H1 (cell line): ENCODE measurements around the gene SLC16A5. TPM values are rescaled to one million over a fixed set of nuclear protein-coding genes. Genes with fewer than 3 reads are reported as not detected.

ENCODE experiments used
- CTCF ChIA-PET: fragments of 300-600 bp; sonication (Branson Sonifier 250); formaldehyde crosslinking; loops from one replicate; lab custom pipeline; 2021; ENCODE audit not compliant: partially characterized antibody; lab: Charles Lee
- POLR2A ChIA-PET: fragments of 300-600 bp; sonication (Branson Sonifier 250); formaldehyde crosslinking; loops from one replicate; lab custom pipeline; 2021; ENCODE audit warnings: inconsistent platforms; ENCODE audit not compliant: partially characterized antibody; lab: Charles Lee
- DNase-seq, 2 experiments: peaks; one replicate each; pipeline versions ENCODE4 v3.0.0 to v3.0.0-alpha.2; 2010 to 2022; ENCODE audit warnings: low spot score in 2 of 2, low read depth in 1 of 2, mixed read lengths in 1 of 2
- FAIRE-seq: peaks from 2 replicates; lab custom pipeline; 2011; peaks lifted over from hg19 to GRCh38; lab: Jason Lieb, UNC
- H2AFZ ChIP-seq: 2 replicates; pipeline ENCODE4 v1.8.1; 2012; ENCODE audit warnings: low read length, inconsistent platforms
- H2AK5ac ChIP-seq: 2 replicates; pipeline ENCODE4 v1.6.1; 2013; ENCODE audit warnings: low read depth, low read length
- H2BK120ac ChIP-seq: replicated peaks from 2 replicates; pipeline ENCODE3; 2013; ENCODE audit warnings: low read depth, low read length, inconsistent platforms
- H2BK12ac ChIP-seq: 2 replicates; pipeline ENCODE4 v1.6.1; 2013; ENCODE audit warnings: low read depth, low read length
- H2BK15ac ChIP-seq: 2 replicates; pipeline ENCODE4 v1.6.1; 2013; ENCODE audit warnings: low read length
- H2BK20ac ChIP-seq: 2 replicates; pipeline ENCODE4 v1.6.1; 2013; ENCODE audit warnings: low read length
- H2BK5ac ChIP-seq: 2 replicates; pipeline ENCODE4 v1.6.1; 2013; ENCODE audit warnings: low read depth, low read length
- H3K14ac ChIP-seq: 2 replicates; pipeline ENCODE4 v1.6.1; 2013; ENCODE audit warnings: inconsistent platforms; ENCODE audit not compliant: insufficient read length
- H3K18ac ChIP-seq: 2 replicates; pipeline ENCODE4 v1.6.1; 2013; ENCODE audit warnings: low read length; ENCODE audit errors: extremely low read depth
- H3K23ac ChIP-seq: 2 replicates; pipeline ENCODE4 v1.6.1; 2013; ENCODE audit warnings: inconsistent platforms; ENCODE audit not compliant: insufficient read length
- H3K23me2 ChIP-seq: 2 replicates; pipeline ENCODE4 v1.6.1; 2013; ENCODE audit warnings: low read depth, low read length
- H3K27ac ChIP-seq: 2 replicates; pipeline ENCODE4 v1.6.1; 2011; ENCODE audit warnings: low read depth, low read length, inconsistent platforms
- H3K27me3 ChIP-seq, 4 experiments: replicated peaks in 1 of 4; 1 replicate in 1 of 4; 2 replicates in 3 of 4; pipeline versions ENCODE4 v1.6.1 to v1.8.1; 2011 to 2013; ENCODE audit warnings: low read length in 3 of 4, mild to moderate bottlenecking in 3 of 4, inconsistent platforms in 2 of 4, mixed read lengths in 2 of 4, moderate library complexity in 1 of 4; ENCODE audit not compliant: control insufficient read depth in 3 of 4, insufficient read depth in 3 of 4; ENCODE audit errors: extremely low read depth in 1 of 4
- H3K36me3 ChIP-seq, 4 experiments: 2 replicates each; pipeline versions ENCODE4 v1.6.1 to v1.8.1; 2011 to 2013; ENCODE audit warnings: mild to moderate bottlenecking in 4 of 4, low read length in 3 of 4, moderate library complexity in 2 of 4, control low read depth in 1 of 4, inconsistent platforms in 1 of 4; ENCODE audit not compliant: insufficient read depth in 4 of 4, control insufficient read depth in 2 of 4
- H3K4ac ChIP-seq: replicated peaks from 2 replicates; pipeline ENCODE3; 2013; ENCODE audit warnings: low read length, low read depth, mixed read lengths, inconsistent platforms; ENCODE audit not compliant: insufficient read length
- H3K4me1 ChIP-seq, 4 experiments: replicated peaks in 1 of 4; 1 replicate in 1 of 4; 2 replicates in 3 of 4; pipeline versions ENCODE4 v1.6.1 to v1.8.1; 2011 to 2013; ENCODE audit warnings: low read length in 3 of 4, inconsistent platforms in 2 of 4, mixed read lengths in 1 of 4; ENCODE audit not compliant: insufficient read depth in 4 of 4, control insufficient read depth in 3 of 4
- H3K4me2 ChIP-seq, 2 experiments: 2 replicates each; pipeline versions ENCODE4 v1.6.1 to v1.8.1; 2011 to 2013; ENCODE audit warnings: low read depth in 2 of 2, low read length in 2 of 2, control low read depth in 1 of 2, inconsistent platforms in 1 of 2, mild to moderate bottlenecking in 1 of 2; ENCODE audit not compliant: insufficient read depth in 1 of 2
- H3K4me3 ChIP-seq, 4 experiments: fragments of 200-600, 300-600 bp in 1 of 4; sonication (generic), shearing (Covaris generic), sonication (Bioruptor Twin) in 1 of 4; 2 replicates each; pipeline versions ENCODE4 v1.5.1 to v1.8.1; 2011 to 2016; ENCODE audit warnings: low read length in 4 of 4, low read depth in 3 of 4, control low read depth in 2 of 4, inconsistent platforms in 2 of 4, mild to moderate bottlenecking in 2 of 4, mixed read lengths in 1 of 4, moderate library complexity in 1 of 4; ENCODE audit not compliant: insufficient read depth in 2 of 4; ENCODE audit errors: extremely low read depth in 1 of 4
- H3K56ac ChIP-seq: replicated peaks from 2 replicates; pipeline ENCODE3; 2013; ENCODE audit warnings: low read depth, mild to moderate bottlenecking, mixed read lengths, low read length, inconsistent platforms; ENCODE audit not compliant: insufficient read length
- H3K79me1 ChIP-seq: 2 replicates; pipeline ENCODE4 v1.6.1; 2013; ENCODE audit warnings: low read depth, low read length, control low read depth
- H3K79me2 ChIP-seq, 2 experiments: 2 replicates each; pipeline versions ENCODE4 v1.6.1 to v1.8.1; 2012 to 2013; ENCODE audit warnings: low read length in 2 of 2, mild to moderate bottlenecking in 2 of 2, inconsistent platforms in 1 of 2; ENCODE audit not compliant: insufficient read depth in 2 of 2, control insufficient read depth in 1 of 2
- H3K9ac ChIP-seq, 4 experiments: replicated peaks in 1 of 4; 1 replicate in 1 of 4; 2 replicates in 3 of 4; pipeline versions ENCODE4 v1.6.1 to v1.8.1; 2011 to 2013; ENCODE audit warnings: low read depth in 3 of 4, low read length in 3 of 4, control low read depth in 2 of 4, mild to moderate bottlenecking in 2 of 4, moderate library complexity in 2 of 4, inconsistent platforms in 1 of 4; ENCODE audit errors: extremely low read depth in 1 of 4
- H3K9me3 ChIP-seq, 2 experiments: 2 replicates each; pipeline versions ENCODE4 v1.6.1 to v1.8.1; 2012 to 2013; ENCODE audit warnings: mild to moderate bottlenecking in 2 of 2, moderate library complexity in 2 of 2, control low read depth in 1 of 2, inconsistent platforms in 1 of 2, low read depth in 1 of 2, low read length in 1 of 2, mixed read lengths in 1 of 2; ENCODE audit not compliant: insufficient read depth in 2 of 2
- H4K20me1 ChIP-seq, 2 experiments: replicated peaks in 1 of 2; 2 replicates each; pipeline versions ENCODE3 to v1.8.1; 2011 to 2013; ENCODE audit warnings: inconsistent platforms in 2 of 2, low read length in 2 of 2, mild to moderate bottlenecking in 1 of 2; ENCODE audit not compliant: insufficient read depth in 2 of 2, control insufficient read depth in 1 of 2
- H4K5ac ChIP-seq: 2 replicates; pipeline ENCODE4 v1.6.1; 2013; ENCODE audit warnings: low read length, low read depth, mixed read lengths, inconsistent platforms; ENCODE audit not compliant: insufficient read length
- H4K8ac ChIP-seq: 2 replicates; pipeline ENCODE4 v1.8.0; 2013; ENCODE audit warnings: mild to moderate bottlenecking, moderate library complexity, low read length, inconsistent platforms; ENCODE audit not compliant: insufficient read depth; ENCODE audit errors: extremely low read depth
- H4K91ac ChIP-seq: replicated peaks from 2 replicates; pipeline ENCODE3; 2013; ENCODE audit warnings: low read length, mixed read lengths, inconsistent platforms; ENCODE audit not compliant: insufficient read length
- CREB1 ChIP-seq: IDR thresholded peaks from 2 replicates; pipeline ENCODE4 v1.6.1; 2012; ENCODE audit warnings: inconsistent platforms
- FOSL1 ChIP-seq: IDR thresholded peaks from 2 replicates; pipeline ENCODE4 v1.6.1; 2011; ENCODE audit warnings: mild to moderate bottlenecking, low read depth, low read length, moderate library complexity; ENCODE audit not compliant: insufficient read depth
- JUND ChIP-seq: IDR thresholded peaks from 2 replicates; pipeline ENCODE4 v1.6.1; 2011; ENCODE audit warnings: mild to moderate bottlenecking, improper control_type of control experiment, low read length
- MAX ChIP-seq: IDR thresholded peaks from 2 replicates; pipeline ENCODE4 v1.6.1; 2012; ENCODE audit warnings: inconsistent platforms
- POLR2A ChIP-seq, 2 experiments: IDR thresholded peaks; 1 replicate in 1 of 2; 2 replicates in 1 of 2; pipeline ENCODE4 v1.6.1; 2011; ENCODE audit warnings: low read depth in 2 of 2, low read length in 2 of 2, mild to moderate bottlenecking in 2 of 2; ENCODE audit errors: control extremely low read depth in 1 of 2
- POU5F1 ChIP-seq: IDR thresholded peaks from 2 replicates; pipeline ENCODE4 v1.6.1; 2011; ENCODE audit warnings: low read depth, mild to moderate bottlenecking, low read length, moderate library complexity
- RNF2 ChIP-seq: fragments of 200-900, 300-1000 bp; sonication (generic); IDR thresholded peaks from 2 replicates; pipeline ENCODE4 v1.7.1; 2016; ENCODE audit warnings: borderline replicate concordance, low read depth, mild to moderate bottlenecking, antibody characterized with exemption, low read length; ENCODE audit not compliant: poor library complexity, severe bottlenecking; ENCODE audit errors: missing control alignments
- RXRA ChIP-seq: IDR thresholded peaks from 2 replicates; pipeline ENCODE4 v1.6.1; 2011; ENCODE audit warnings: low read depth, mild to moderate bottlenecking, low read length, moderate library complexity; ENCODE audit not compliant: insufficient read depth
- TAF1 ChIP-seq: IDR thresholded peaks from 2 replicates; pipeline ENCODE4 v1.6.1; 2011; ENCODE audit warnings: mild to moderate bottlenecking, low read depth, low read length
- WGBS, 2 experiments: shearing (Covaris generic) in 1 of 2; methylation state at CpG; one replicate each; pipeline versions ENCODE4 v1.1.6 to v1.1.7; 2013 to 2015; ENCODE audit warnings: low lambda C conversion rate in 2 of 2, mixed read lengths in 2 of 2, inconsistent platforms in 1 of 2, low coverage in 1 of 2, missing lambda C conversion rate in 1 of 2; ENCODE audit not compliant: insufficient replicate concordance in 2 of 2, insufficient coverage in 1 of 2, insufficient read length in 1 of 2; ENCODE audit errors: extremely low coverage in 1 of 2, missing lambda C conversion rate in 1 of 2; 5-methylcytosine and 5-hydroxymethylcytosine counted together
- polyA plus RNA-seq, 7 experiments: library from polyadenylated mRNA; depleted of rRNA in 3 of 7; stranded (reverse) in 5 of 7; unstranded in 2 of 7; fragments of >200 nt in 5 of 7; fragments of 200-250 nt in 2 of 7; gene quantifications; 1 replicate in 5 of 7; 2 replicates in 1 of 7; 4 replicates in 1 of 7; pipeline versions ENCODE4 v1.2.1 to v1.2.3, GENCODE V29; 2011 to 2013; ENCODE audit warnings: missing spikeins in 2 of 7, mixed read lengths in 2 of 7
- total RNA-seq: library from RNA; stranded (reverse); fragmentation: NEBNext Ultra II Directional; extraction: Animal tissue kit (Norgen Biotek cat#: 25700); gene quantifications from 2 replicates; pipeline ENCODE4 v1.2.1, GENCODE V29; 2021

The SLC16A5 gene
- total and polyA plus RNA-seq, 2 of the 8 experiments (the other 6 are each of a cell fraction or from before 2014, with no cell fraction given) = 17.1 to 34.7 TPM

GRCh38 chr17:75091855-75092327 lies 4.1 kb downstream of the SLC16A5 start:
- Histone ChIP-seq H3K4ac (no peak overlapping the region), H3K23me2 (peaks cover 12% of the 10 kb centered on the region), H2BK15ac (peak overlapping the region; percentile 100), H3K79me1 (peaks cover 10% of the 10 kb centered on the region), H3K56ac (no peak overlapping the region), H4K20me1 (peaks cover 0 to 5% of the 10 kb centered on the region in 2 experiments), H3K4me1 (peaks cover 3 to 32% (median 24%) of the 10 kb centered on the region in 4 experiments), H4K91ac (peak overlapping the region; percentile 89), H3K27me3 (no peaks in the 10 kb centered on the region), H2BK120ac (no peak overlapping the region), H3K79me2 (peaks cover 0 to 7% of the 10 kb centered on the region in 2 experiments; a peak in 2 of 4 replicates), H3K4me3 (no peak overlapping the region; a peak in 1 of 8 replicates), H2AFZ (no peak overlapping the region), H4K5ac (no peak overlapping the region), H4K8ac (no peak overlapping the region; the same call in 1 of the 2 replicates), H2BK12ac (peak overlapping the region; percentile 95; the same call in 1 of the 2 replicates), H2BK5ac (peak overlapping the region; percentile 58), H3K23ac (no peak overlapping the region), H3K36me3 (no peaks in the 10 kb centered on the region; a peak in 1 of 8 replicates), H3K9me3 (no peaks in the 10 kb centered on the region), H3K18ac (0 out of 2 replicates have a peak overlapping the region, but pooled peaks have one; percentile 22), H2BK20ac (peak overlapping the region; percentile 74; the same call in 1 of the 2 replicates), H2AK5ac (peak overlapping the region; percentile 99), H3K14ac (no peak overlapping the region), H3K27ac (no peak overlapping the region), H3K9ac (no peak overlapping the region; a peak in 1 of 7 replicates), H3K4me2 (peak overlapping the region; percentile 44 to 46; a peak in 3 of 4 replicates)
- 88% methylated on average over 10 of the region's 10 CpGs; no CpG with 5 or more reads in 1 of the 2 experiments for WGBS, 2 experiments
- DNase-seq (no peak), FAIRE-seq (no peak)
- ChIA-PET CTCF (interaction anchor here (1.4 to 6.8 kb wide), 6 partner anchors 14 to 30 kb away, joined by 3 to 81 read pairs (median 8); no protein-coding TSS in a partner anchor), POLR2A (interaction anchor here (1.0 to 1.9 kb wide), 7 partner anchors 10 to 170 kb away, joined by 3 to 10 read pairs (median 5); partner anchors contain the start of genes ARMC7, MRPL58 and MRPS7)
- TF ChIP-seq POU5F1 (no peak), JUND (no peak), CREB1 (no peak), RNF2 (no peak), POLR2A (IDR thresholded peaks at IDR 0.05; ENCODE audit: control extremely low read depth in 1 of 2, low read depth in 2 of 2, low read length in 2 of 2) (no peak), RXRA (no peak), FOSL1 (no peak), MAX (no peak), TAF1 (no peak)
